Panc1 (cell line): ENCODE measurements around the gene CCDC39.

Experiments used
- POLR2AphosphoS5 ChIP-seq: IDR thresholded peaks from 2 replicates; pipeline ENCODE4 v1.6.1; 2012; ENCODE audit warnings: mild to moderate bottlenecking, low read depth, low read length, moderate library complexity
- SIN3A ChIP-seq: IDR thresholded peaks from 2 replicates; pipeline ENCODE4 v1.6.1; 2012; ENCODE audit warnings: low read depth, mild to moderate bottlenecking, low read length, moderate library complexity, borderline replicate concordance; ENCODE audit not compliant: insufficient read depth
- TCF7L2 ChIP-seq: IDR thresholded peaks from 2 replicates; pipeline ENCODE4 v1.6.1; 2011; ENCODE audit warnings: mild to moderate bottlenecking, low read depth, low read length, inconsistent platforms
- TF ChIP-seq, protein P1 (sequence below): fragments of 450-650 bp; IDR thresholded peaks from 2 replicates; pipeline ENCODE4 v1.5.1; 2017; ENCODE audit warnings: mild to moderate bottlenecking
- TF ChIP-seq, protein P2 (sequence below), 2 experiments: IDR thresholded peaks; 2 replicates each; pipeline ENCODE4 v1.6.1; 2011 to 2012; ENCODE audit warnings: low read depth in 2 of 2, control low read depth in 1 of 2, low read length in 1 of 2, mild to moderate bottlenecking in 1 of 2, moderate library complexity in 1 of 2; ENCODE audit not compliant: insufficient read depth in 1 of 2

DNA sequence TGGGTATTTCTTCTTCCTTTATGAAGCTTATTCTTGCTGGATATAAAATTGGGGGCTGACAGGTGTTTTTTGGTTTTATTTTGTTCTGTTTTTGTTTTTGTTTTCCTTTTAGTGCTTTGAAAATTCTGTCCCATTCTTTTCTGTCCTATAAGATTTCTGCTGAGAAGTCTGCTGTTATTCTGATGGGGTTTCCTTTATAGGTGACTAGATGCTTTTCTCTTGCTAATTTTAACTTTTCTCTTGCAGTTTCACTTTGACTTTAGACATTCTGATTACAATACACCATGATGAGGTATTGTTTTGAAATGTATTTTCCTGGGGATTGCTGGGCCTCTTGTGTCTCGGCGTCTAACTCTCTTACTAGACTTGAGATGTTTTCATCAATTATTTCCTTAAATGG is 54.6 kb downstream of the CCDC39 start:
- TF ChIP-seq, protein P1, sequence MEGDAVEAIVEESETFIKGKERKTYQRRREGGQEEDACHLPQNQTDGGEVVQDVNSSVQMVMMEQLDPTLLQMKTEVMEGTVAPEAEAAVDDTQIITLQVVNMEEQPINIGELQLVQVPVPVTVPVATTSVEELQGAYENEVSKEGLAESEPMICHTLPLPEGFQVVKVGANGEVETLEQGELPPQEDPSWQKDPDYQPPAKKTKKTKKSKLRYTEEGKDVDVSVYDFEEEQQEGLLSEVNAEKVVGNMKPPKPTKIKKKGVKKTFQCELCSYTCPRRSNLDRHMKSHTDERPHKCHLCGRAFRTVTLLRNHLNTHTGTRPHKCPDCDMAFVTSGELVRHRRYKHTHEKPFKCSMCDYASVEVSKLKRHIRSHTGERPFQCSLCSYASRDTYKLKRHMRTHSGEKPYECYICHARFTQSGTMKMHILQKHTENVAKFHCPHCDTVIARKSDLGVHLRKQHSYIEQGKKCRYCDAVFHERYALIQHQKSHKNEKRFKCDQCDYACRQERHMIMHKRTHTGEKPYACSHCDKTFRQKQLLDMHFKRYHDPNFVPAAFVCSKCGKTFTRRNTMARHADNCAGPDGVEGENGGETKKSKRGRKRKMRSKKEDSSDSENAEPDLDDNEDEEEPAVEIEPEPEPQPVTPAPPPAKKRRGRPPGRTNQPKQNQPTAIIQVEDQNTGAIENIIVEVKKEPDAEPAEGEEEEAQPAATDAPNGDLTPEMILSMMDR, result no peak
- TF ChIP-seq POLR2AphosphoS5 (no peak), SIN3A (no peak), TCF7L2 (no peak)
- TF ChIP-seq, protein P2, sequence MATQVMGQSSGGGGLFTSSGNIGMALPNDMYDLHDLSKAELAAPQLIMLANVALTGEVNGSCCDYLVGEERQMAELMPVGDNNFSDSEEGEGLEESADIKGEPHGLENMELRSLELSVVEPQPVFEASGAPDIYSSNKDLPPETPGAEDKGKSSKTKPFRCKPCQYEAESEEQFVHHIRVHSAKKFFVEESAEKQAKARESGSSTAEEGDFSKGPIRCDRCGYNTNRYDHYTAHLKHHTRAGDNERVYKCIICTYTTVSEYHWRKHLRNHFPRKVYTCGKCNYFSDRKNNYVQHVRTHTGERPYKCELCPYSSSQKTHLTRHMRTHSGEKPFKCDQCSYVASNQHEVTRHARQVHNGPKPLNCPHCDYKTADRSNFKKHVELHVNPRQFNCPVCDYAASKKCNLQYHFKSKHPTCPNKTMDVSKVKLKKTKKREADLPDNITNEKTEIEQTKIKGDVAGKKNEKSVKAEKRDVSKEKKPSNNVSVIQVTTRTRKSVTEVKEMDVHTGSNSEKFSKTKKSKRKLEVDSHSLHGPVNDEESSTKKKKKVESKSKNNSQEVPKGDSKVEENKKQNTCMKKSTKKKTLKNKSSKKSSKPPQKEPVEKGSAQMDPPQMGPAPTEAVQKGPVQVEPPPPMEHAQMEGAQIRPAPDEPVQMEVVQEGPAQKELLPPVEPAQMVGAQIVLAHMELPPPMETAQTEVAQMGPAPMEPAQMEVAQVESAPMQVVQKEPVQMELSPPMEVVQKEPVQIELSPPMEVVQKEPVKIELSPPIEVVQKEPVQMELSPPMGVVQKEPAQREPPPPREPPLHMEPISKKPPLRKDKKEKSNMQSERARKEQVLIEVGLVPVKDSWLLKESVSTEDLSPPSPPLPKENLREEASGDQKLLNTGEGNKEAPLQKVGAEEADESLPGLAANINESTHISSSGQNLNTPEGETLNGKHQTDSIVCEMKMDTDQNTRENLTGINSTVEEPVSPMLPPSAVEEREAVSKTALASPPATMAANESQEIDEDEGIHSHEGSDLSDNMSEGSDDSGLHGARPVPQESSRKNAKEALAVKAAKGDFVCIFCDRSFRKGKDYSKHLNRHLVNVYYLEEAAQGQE (IDR thresholded peaks at IDR 0.05; ENCODE audit: insufficient read depth in 1 of 2, low read depth in 2 of 2, low read length in 1 of 2), result no peak
